MM.1S (cell line): ENCODE data around the gene MAN1C1.

Experiments used
- EZH2phosphoT487 ChIP-seq: fragments of 300-600 bp; sonication (generic); IDR thresholded peaks from 2 replicates; pipeline ENCODE4 v1.6.1; 2018; ENCODE audit warnings: antibody characterized with exemption, low read length
- TF ChIP-seq, protein P1 (sequence below): fragments of 300-600 bp; sonication (generic); IDR thresholded peaks from 2 replicates; pipeline ENCODE4 v1.5.1; 2016; ENCODE audit warnings: antibody characterized with exemption, low read length, mixed read lengths

DNA sequence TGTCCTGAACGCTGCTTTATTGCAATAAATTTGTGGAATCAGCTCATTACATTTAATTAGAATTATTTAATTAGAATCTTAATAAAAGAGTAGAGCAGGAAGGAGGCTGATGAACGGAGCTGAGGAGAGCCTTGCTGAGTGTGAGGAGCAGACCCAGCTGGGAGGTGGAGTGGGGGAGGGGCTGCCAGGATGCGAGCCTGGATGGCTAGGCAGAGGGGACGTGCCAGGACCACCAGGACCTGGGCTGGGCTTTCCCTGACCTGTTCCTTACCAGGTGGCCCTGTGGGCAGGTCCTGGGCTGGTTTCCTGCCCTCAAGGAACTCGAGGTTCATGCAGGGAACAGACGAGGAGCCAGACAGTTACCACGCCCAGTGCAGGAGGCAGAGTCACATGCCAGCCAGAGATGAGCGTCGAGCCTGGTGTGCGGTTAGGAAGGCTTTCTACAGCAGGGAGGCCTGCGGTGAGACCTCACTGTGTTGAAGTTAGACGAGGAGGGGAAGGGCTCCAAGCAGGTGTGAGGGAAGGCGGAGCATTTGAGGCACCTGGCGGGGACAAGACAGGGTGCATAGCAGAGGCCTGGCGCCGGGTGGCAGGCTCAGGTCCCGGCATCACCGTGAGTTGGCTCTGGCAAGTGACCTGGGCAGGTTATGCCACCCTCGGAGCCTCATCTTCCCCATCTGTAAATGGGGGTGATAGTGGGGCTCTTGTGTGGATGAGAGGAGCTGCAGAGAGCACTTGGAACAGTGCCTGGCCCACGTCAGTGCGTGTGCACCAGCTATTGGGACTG lies 39.3 kb upstream of the MAN1C1 start:
- TF ChIP-seq, protein P1, sequence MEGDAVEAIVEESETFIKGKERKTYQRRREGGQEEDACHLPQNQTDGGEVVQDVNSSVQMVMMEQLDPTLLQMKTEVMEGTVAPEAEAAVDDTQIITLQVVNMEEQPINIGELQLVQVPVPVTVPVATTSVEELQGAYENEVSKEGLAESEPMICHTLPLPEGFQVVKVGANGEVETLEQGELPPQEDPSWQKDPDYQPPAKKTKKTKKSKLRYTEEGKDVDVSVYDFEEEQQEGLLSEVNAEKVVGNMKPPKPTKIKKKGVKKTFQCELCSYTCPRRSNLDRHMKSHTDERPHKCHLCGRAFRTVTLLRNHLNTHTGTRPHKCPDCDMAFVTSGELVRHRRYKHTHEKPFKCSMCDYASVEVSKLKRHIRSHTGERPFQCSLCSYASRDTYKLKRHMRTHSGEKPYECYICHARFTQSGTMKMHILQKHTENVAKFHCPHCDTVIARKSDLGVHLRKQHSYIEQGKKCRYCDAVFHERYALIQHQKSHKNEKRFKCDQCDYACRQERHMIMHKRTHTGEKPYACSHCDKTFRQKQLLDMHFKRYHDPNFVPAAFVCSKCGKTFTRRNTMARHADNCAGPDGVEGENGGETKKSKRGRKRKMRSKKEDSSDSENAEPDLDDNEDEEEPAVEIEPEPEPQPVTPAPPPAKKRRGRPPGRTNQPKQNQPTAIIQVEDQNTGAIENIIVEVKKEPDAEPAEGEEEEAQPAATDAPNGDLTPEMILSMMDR: no peak
- no peak for TF ChIP-seq EZH2phosphoT487
